ENCODE measurements around the gene WBP4.

DNA sequence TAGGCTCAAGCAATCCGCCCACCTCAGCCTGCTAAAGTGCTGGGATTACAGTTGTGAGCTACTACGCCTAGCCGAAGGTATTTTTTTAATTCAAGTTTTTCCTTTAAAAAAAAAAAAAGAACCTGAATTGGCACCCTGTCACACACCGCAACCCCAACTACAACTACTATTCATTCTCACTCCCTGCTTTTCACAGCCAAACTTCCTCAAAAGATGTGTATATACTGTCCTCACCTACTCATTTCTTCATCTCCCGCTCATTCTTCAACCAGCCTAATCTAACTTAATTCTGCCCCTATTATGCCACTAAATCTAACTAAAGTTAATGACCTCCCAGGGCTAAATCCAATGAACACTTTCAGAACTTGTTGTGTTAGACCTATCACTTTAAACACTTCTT is 12.7 kb upstream of the WBP4 start:
- TF ChIP-seq, protein P1, sequence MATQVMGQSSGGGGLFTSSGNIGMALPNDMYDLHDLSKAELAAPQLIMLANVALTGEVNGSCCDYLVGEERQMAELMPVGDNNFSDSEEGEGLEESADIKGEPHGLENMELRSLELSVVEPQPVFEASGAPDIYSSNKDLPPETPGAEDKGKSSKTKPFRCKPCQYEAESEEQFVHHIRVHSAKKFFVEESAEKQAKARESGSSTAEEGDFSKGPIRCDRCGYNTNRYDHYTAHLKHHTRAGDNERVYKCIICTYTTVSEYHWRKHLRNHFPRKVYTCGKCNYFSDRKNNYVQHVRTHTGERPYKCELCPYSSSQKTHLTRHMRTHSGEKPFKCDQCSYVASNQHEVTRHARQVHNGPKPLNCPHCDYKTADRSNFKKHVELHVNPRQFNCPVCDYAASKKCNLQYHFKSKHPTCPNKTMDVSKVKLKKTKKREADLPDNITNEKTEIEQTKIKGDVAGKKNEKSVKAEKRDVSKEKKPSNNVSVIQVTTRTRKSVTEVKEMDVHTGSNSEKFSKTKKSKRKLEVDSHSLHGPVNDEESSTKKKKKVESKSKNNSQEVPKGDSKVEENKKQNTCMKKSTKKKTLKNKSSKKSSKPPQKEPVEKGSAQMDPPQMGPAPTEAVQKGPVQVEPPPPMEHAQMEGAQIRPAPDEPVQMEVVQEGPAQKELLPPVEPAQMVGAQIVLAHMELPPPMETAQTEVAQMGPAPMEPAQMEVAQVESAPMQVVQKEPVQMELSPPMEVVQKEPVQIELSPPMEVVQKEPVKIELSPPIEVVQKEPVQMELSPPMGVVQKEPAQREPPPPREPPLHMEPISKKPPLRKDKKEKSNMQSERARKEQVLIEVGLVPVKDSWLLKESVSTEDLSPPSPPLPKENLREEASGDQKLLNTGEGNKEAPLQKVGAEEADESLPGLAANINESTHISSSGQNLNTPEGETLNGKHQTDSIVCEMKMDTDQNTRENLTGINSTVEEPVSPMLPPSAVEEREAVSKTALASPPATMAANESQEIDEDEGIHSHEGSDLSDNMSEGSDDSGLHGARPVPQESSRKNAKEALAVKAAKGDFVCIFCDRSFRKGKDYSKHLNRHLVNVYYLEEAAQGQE (IDR thresholded peaks at IDR 0.05; ENCODE audit: low read depth) = no peak
- TF ChIP-seq TAF1 (IDR thresholded peaks at IDR 0.05; ENCODE audit: low read depth) (no peak), EGR1 (IDR thresholded peaks at IDR 0.05) (no peak), EP300 (IDR thresholded peaks at IDR 0.05; ENCODE audit: borderline replicate concordance) (no peak)
- TF ChIP-seq, protein P2, sequence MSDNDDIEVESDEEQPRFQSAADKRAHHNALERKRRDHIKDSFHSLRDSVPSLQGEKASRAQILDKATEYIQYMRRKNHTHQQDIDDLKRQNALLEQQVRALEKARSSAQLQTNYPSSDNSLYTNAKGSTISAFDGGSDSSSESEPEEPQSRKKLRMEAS (IDR thresholded peaks at IDR 0.05) = no peak

All from Ishikawa (cell line).